Activated CD8-positive, alpha-beta memory T cell treated with anti-CD3 and anti-CD28 coated beads for 24 hours (primary cell): Measurements from ENCODE around the gene GAR1.
"Not testable (repeated sequence)": the region's sequence is repeated elsewhere in the genome, so short reads cannot be mapped to it uniquely, and the experiment has no call there.

Experiments used
- DNase-seq: peaks from one replicate; pipeline ENCODE4 v3.0.0-alpha.2; 2020

The GAR1 gene

DNA sequence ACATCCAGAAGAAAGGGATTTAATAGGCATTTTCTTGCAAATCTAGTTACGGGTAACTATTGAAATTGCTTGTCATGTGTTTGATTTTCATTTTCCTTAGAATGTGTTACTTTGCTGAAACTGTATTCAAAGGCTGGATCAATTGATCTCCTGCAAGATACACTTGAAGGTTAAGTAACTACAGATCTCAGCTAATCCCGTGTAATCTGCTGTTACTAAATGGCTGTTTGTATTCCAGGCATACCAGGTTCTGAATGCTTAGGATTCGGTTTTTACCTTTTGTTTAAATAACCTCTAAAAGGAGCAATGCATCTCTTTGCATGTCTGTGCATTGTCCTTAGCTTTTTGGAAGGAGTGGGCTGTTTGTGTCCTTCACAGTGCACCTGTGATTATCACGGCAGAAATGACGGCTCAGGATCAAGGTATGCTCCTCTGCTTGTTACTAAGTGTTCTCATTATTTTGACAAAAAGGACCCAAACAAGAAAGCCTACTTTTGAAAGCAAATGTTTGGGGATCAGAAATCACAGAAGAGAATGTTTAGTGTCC, 32.4 kb downstream of the GAR1 start, which contains the start of gene LRIT3:
Gene LRIT3 (plus strand): TSS at position 212 of the 547 bp plus-strand sequence. CDS start 95 bp downstream, at position 307.
- DNase-seq, result no peak

DNA sequence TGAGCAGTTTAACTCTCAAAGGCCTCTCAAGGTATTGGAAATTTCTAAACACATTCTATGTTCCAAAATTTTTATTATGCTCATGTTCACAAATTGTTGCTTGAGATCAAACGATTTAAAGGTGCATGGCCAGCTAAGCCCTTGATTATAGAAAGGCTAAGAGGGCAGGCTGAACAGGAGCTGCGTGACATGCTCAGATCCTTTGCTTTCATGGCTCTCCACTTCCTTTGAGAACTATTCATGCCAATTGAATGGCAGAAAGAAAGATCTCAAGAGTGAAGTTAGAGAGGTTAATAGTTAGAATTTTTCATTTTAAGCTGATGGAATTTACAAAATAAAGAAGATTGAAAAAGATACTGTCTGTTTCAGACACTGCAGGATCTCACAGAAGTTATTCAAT, 32.9 kb downstream of the GAR1 start:
- DNase-seq, result no peak

- no peak for DNase-seq
These were observed 35.0 kb downstream of the GAR1 start for GRCh38 chr4:109850601-109851000.

DNA sequence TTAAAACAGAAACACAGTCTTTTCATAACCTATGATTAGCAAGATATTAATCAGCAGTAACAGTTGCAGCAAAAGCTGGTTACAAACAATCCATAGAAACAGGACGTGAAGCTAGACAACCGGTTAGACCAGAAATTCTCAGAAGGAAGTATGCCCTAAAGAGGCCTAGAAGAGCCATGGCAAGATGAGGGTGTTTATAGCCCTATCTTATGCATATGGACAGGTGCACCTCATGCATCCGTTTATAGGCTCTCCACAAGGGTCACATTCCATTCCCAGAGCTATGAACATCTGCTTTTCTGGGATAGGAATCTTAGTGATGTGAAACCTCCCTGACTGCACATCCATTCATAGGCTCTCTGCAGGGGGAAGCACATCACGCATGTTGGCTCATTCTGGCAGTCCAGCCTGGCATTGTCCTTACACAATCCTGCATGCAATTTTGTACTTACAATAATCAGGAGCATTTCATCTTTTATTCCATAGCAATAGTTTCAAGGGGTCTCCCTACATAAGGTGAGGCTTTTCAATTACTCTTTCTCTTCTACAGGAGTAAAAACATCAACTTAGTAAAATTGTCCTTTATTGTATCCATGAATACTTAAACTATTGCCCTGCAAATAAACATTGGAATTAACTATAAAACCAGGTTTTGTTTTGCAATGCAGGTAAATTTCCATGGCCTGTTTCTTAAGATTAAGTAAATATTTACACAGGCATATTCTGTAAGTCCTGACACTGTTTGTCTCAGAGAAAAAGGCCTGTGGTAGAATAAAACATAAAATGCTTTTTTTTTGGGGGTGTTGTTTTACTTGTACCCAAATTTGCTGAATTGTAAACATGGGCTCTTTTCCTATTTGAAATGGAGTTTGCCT, 44.1 kb downstream of the GAR1 start:
- not testable (repeated sequence) for DNase-seq

DNA sequence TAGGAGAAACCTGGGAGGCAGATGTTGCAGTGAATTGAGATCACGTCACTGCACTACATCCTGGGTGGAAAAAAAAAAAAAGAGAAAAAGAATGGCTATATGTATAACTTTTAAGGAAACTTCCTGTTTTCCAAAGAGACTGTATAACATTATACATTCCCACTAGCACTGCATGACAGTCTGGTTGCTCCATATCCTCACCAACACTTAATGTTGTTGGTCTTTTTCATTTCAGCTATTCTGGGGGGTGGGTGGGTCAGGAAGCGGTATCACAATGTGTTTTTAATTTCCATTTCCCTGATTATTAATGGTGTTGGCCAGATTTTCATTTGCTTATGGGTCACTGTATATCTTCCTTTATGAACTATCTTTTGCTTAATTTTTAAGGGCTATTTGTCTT, 45.7 kb downstream of the GAR1 start:
- DNase-seq, result no peak

GRCh38 chr4:109861916-109862511, 46.5 kb downstream of the GAR1 start:
- no peak for DNase-seq

DNA sequence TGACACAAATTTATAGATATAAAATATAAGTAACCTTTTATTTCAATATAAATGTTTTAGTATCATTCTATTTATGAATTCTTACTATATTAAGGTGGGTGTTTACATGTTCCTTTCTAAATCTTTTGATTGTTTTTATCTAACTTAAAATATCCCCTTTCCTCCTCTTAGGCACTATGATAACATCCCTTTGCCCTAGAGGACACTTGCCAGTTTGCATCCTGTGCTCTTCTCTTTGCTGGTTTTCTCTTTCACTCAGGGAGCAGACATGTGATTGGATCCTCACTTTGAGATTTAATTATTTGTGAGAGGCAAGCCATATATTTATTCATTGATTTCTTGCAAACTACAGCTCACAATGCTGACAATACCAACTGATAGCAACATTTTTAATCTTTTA, 48.6 kb downstream of the GAR1 start:
- no peak for DNase-seq

DNA sequence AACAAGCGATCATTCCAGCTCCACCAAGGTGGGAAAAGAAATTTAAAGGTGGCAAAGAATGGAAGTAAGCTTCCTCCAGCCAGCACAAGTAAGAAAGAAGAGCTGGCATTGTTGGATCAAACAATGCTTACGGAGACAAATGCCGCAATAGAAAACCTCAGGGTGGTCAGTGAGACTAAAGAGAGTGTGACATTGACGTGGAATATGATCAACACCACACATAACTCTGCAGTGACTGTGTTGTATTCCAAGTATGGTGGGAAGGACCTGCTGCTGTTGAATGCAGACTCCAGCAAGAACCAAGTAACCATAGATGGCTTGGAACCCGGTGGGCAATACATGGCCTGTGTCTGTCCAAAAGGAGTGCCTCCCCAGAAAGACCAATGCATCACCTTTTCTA, 54.5 kb downstream of the GAR1 start:
- no peak for DNase-seq

- DNase-seq, result no peak
These were observed 56.5 kb downstream of the GAR1 start for GRCh38 chr4:109872065-109872464.

DNA sequence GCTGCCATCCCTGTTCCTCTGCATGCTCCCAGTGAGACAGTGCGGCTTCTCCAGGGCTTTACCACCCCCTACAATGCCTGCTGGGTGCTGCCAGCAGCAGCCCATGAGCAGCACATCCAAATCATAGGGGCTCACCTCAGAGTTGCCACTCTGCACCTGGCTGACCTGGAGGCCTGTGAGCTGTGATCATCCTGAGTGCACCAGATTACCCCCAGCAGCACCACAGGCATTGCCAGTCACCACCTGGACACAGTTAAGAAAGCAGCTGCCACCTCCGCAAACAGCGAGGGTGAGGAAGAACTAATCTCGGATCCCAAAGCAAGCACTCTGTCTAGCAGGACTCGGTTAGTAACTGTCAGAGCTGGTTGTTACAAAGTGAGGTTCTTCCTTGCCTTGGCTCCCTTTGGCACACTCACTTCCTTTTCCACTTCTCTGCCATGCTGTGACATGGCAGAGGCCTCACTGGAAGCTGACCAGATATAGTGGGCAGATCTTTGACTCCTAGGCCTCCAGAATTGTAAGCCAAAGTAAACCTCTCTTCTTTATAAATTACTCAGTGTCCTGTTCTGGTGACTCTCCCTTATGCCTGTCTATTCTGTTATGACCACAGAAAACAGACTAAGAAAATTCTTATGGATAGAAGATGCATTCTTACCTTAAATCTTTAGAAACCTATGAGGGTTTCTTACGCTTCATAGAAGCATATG, 57.5 kb downstream of the GAR1 start:
- DNase-seq, result no peak

- DNase-seq, result no peak
These were observed 58.4 kb downstream of the GAR1 start for GRCh38 chr4:109873791-109874514.
